Activated CD4-positive, CD25-positive, alpha-beta regulatory T cell treated with anti-CD3 and anti-CD28 coated beads, Interleukin-2, amount 50 U/mL, for 16 hours (primary cell): ENCODE measurements around the gene CDYL2.
"Not testable (repeated sequence)": the region's sequence is repeated elsewhere in the genome, so short reads cannot be mapped to it uniquely, and the experiment has no call there.

Experiments used
- DNase-seq: peaks from one replicate; pipeline ENCODE4 v3.0.0-alpha.2; 2020; ENCODE audit warnings: low read depth, low spot score

CDYL2 gene

GRCh38 chr16:80809366-80809765, 5.0 kb upstream of the CDYL2 start:
- no peak for DNase-seq

- no peak for DNase-seq
These were observed 3.5 kb upstream of the CDYL2 start for GRCh38 chr16:80807906-80808305.

GRCh38 chr16:80806927-80807340, 2.5 kb upstream of the CDYL2 start:
- DNase-seq: peak; percentile 11

- DNase-seq: no peak
These were observed 1.9 kb upstream of the CDYL2 start for GRCh38 chr16:80806289-80806688.

- peak; percentile 10 for DNase-seq
These were observed 307 bp downstream of the CDYL2 start for GRCh38 chr16:80804056-80804525.

- peak; percentile 5 for DNase-seq
These were observed 901 bp downstream of the CDYL2 start for GRCh38 chr16:80803339-80804055.

- DNase-seq: no peak
These were observed 1.5 kb downstream of the CDYL2 start for GRCh38 chr16:80802902-80803301.

- no peak for DNase-seq
These were observed 2.3 kb downstream of the CDYL2 start for GRCh38 chr16:80802138-80802537.

GRCh38 chr16:80794071-80794470, 10.3 kb downstream of the CDYL2 start:
- DNase-seq: no peak

GRCh38 chr16:80792031-80792430, 12.4 kb downstream of the CDYL2 start:
- no peak for DNase-seq

GRCh38 chr16:80791411-80791810, 13.0 kb downstream of the CDYL2 start:
- no peak for DNase-seq

- no peak for DNase-seq
These were observed 13.6 kb downstream of the CDYL2 start for GRCh38 chr16:80790751-80791150.

GRCh38 chr16:80788027-80788426, 16.4 kb downstream of the CDYL2 start:
- no peak for DNase-seq

- DNase-seq: not testable (repeated sequence)
These were observed 17.8 kb downstream of the CDYL2 start for GRCh38 chr16:80786561-80786960.

GRCh38 chr16:80784951-80785350, 19.4 kb downstream of the CDYL2 start:
- no peak for DNase-seq

GRCh38 chr16:80778703-80779102, 25.7 kb downstream of the CDYL2 start:
- DNase-seq: no peak

- no peak for DNase-seq
These were observed 27.5 kb downstream of the CDYL2 start for GRCh38 chr16:80776856-80777255.

- no peak for DNase-seq
These were observed 28.9 kb downstream of the CDYL2 start for GRCh38 chr16:80775450-80775849.

- no peak for DNase-seq
These were observed 37.6 kb downstream of the CDYL2 start for GRCh38 chr16:80766798-80767197.

GRCh38 chr16:80759419-80760162, 44.8 kb downstream of the CDYL2 start:
- DNase-seq: no peak

GRCh38 chr16:80754476-80754875, 49.9 kb downstream of the CDYL2 start:
- no peak for DNase-seq

GRCh38 chr16:80752541-80752940, 51.9 kb downstream of the CDYL2 start:
- no peak for DNase-seq

GRCh38 chr16:80751167-80751566, 53.2 kb downstream of the CDYL2 start:
- no peak for DNase-seq
